ENCODE results near the gene ELAVL1. TPM values are rescaled to one million over a fixed set of nuclear protein-coding genes. Genes with fewer than 3 reads are reported as not detected.

ELAVL1 gene
- total and polyA plus RNA-seq, 2 of the 13 experiments (the other 11 are each of a cell fraction or from before 2014, with no cell fraction given), result 27.9 to 38.4 TPM

- no peak for TF ChIP-seq CCDC6 (CRISPR knock-in tag; IDR thresholded peaks at IDR 0.05)
- TF ChIP-seq ZFP36 (IDR thresholded peaks at IDR 0.05; ENCODE audit: borderline replicate concordance, low read depth, low read length, partially characterized antibody), result no peak
- no peak for TF ChIP-seq ZSCAN25 (CRISPR knock-in tag; IDR thresholded peaks at IDR 0.05)
These were observed 24.8 kb downstream of the ELAVL1 start (continued) for GRCh38 chr19:7980635-7981121.

- H3K4me1 ChIP-seq (ENCODE audit: insufficient read depth, low read length), result no peaks in the 10 kb centered on the region
- H3K27me3 ChIP-seq (ENCODE audit: control insufficient read depth in 1 of 2, insufficient read depth in 2 of 2, low read length in 2 of 2), result no peaks in the 10 kb centered on the region
- H3K27ac ChIP-seq (ENCODE audit: extremely low read length, insufficient read depth, low read length), result no peak overlapping the region
- intact Hi-C loops (cut with micrococcal nuclease; ENCODE audit: unreplicated experiment), result no loop called here
- no peak overlapping the region for H3K4me2 ChIP-seq (ENCODE audit: low read depth, low read length)
- no peak for FAIRE-seq
- ChIA-PET CTCF (ENCODE audit: low intra/inter-chr PET ratio, low total read pairs) (no interaction called here), POLR2A (no interaction called here)
- no peak; the same call in 2 of the 3 replicates for ATAC-seq
- no peak overlapping the region for H3K4me3 ChIP-seq (replicated peaks in 1 of 3; ENCODE audit: insufficient read depth in 1 of 3, low read depth in 2 of 3, low read length in 3 of 3)
- WGBS (ENCODE audit: low lambda C conversion rate), result 90% methylated on average over 13 of the region's 13 CpGs
- H4K20me1 ChIP-seq (ENCODE audit: insufficient read depth, low read length), result peaks cover 4% of the 10 kb centered on the region; the same call in 1 of the 2 replicates
- H3K9ac ChIP-seq (ENCODE audit: insufficient read depth, low read depth, low read length), result no peak overlapping the region
- no peak for DNase-seq (ENCODE audit: low spot score)
- BruUV-seq (replicated peaks), result no TSS peak
- peaks cover 44 to 88% of the 10 kb centered on the region in 2 experiments for H3K36me3 ChIP-seq (replicated peaks in 1 of 2; ENCODE audit: control insufficient read depth in 1 of 2, insufficient read depth in 2 of 2, low read length in 2 of 2)
- peaks cover 6% of the 10 kb centered on the region for H3K79me2 ChIP-seq (ENCODE audit: insufficient read depth, low read length)
- TF ChIP-seq ZNF749 (CRISPR knock-in tag; IDR thresholded peaks at IDR 0.05; ENCODE audit: borderline replicate concordance) (no peak), ZC3H4 (CRISPR knock-in tag; IDR thresholded peaks at IDR 0.05; ENCODE audit: borderline replicate concordance) (no peak)
- no peaks in the 10 kb centered on the region for H3K9me3 ChIP-seq (ENCODE audit: low read length)
- in situ Hi-C loops (cut with HindIII; ENCODE audit: extremely low pct_ligation_motif_present, low pct_unique_long_range_greater_than_20kb), result no loop called here
- H2AFZ ChIP-seq (ENCODE audit: low read length), result no peak overlapping the region
These were observed 25.3 kb downstream of the ELAVL1 start for GRCh38 chr19:7980168-7980567.

GRCh38 chr19:7979559-7979958 is 25.9 kb downstream of the ELAVL1 start:
- no peak overlapping the region for H3K4me2 ChIP-seq (ENCODE audit: low read depth, low read length)
- no CpG with 5 or more reads among the region's 8 CpGs for WGBS (ENCODE audit: low lambda C conversion rate)
- H3K9ac ChIP-seq (ENCODE audit: insufficient read depth, low read depth, low read length), result no peak overlapping the region
- peaks cover 4% of the 10 kb centered on the region; the same call in 1 of the 2 replicates for H4K20me1 ChIP-seq (ENCODE audit: insufficient read depth, low read length)
- no peaks in the 10 kb centered on the region for H3K4me1 ChIP-seq (ENCODE audit: insufficient read depth, low read length)
- no TSS peak for BruUV-seq (replicated peaks)
- DNase-seq (ENCODE audit: low spot score), result no peak
- H3K79me2 ChIP-seq (ENCODE audit: insufficient read depth, low read length), result peaks cover 4% of the 10 kb centered on the region
- peaks cover 47 to 92% of the 10 kb centered on the region in 2 experiments for H3K36me3 ChIP-seq (replicated peaks in 1 of 2; ENCODE audit: control insufficient read depth in 1 of 2, insufficient read depth in 2 of 2, low read length in 2 of 2)
- no peak overlapping the region for H3K27ac ChIP-seq (ENCODE audit: extremely low read length, insufficient read depth, low read length)
- H2AFZ ChIP-seq (ENCODE audit: low read length), result no peak overlapping the region
- no peak for ATAC-seq
- FAIRE-seq, result no peak
- no peaks in the 10 kb centered on the region for H3K9me3 ChIP-seq (ENCODE audit: low read length)
- in situ Hi-C loops (cut with HindIII; ENCODE audit: extremely low pct_ligation_motif_present, low pct_unique_long_range_greater_than_20kb), result no loop called here
- H3K27me3 ChIP-seq (ENCODE audit: control insufficient read depth in 1 of 2, insufficient read depth in 2 of 2, low read length in 2 of 2), result no peaks in the 10 kb centered on the region
- POLR2A ChIA-PET, result no interaction called here
- intact Hi-C loops (cut with micrococcal nuclease; ENCODE audit: unreplicated experiment), result no loop called here
- CTCF ChIA-PET (ENCODE audit: low intra/inter-chr PET ratio, low total read pairs), result no interaction called here
- H3K4me3 ChIP-seq (replicated peaks in 1 of 3; ENCODE audit: insufficient read depth in 1 of 3, low read depth in 2 of 3, low read length in 3 of 3), result no peak overlapping the region
- TF ChIP-seq SP2 (CRISPR knock-in tag; IDR thresholded peaks at IDR 0.05), result no peak
- peak; percentile 19 for TF ChIP-seq AGO2 (optimal IDR thresholded peaks at IDR 0.05; ENCODE audit: low read depth, low read length)
- no peak for TF ChIP-seq MYC (CRISPR knock-in tag; IDR thresholded peaks at IDR 0.05; ENCODE audit: borderline replicate concordance)
- no peak for TF ChIP-seq ZNF569 (CRISPR knock-in tag; IDR thresholded peaks at IDR 0.05; ENCODE audit: borderline replicate concordance)
- TF ChIP-seq GFI1 (CRISPR knock-in tag; IDR thresholded peaks at IDR 0.05; ENCODE audit: borderline replicate concordance), result no peak
- TF ChIP-seq HOXA3 (CRISPR knock-in tag; IDR thresholded peaks at IDR 0.05), result no peak
- TF ChIP-seq MAX (IDR thresholded peaks at IDR 0.05), result no peak
- peak in 1 of 2 experiments; percentile 19; a peak in 1 of 4 replicates for TF ChIP-seq POLR2A (IDR thresholded peaks at IDR 0.05; ENCODE audit: insufficient read depth in 1 of 2, low read depth in 2 of 2, low read length in 2 of 2)
- TF ChIP-seq PRDM15 (CRISPR knock-in tag; IDR thresholded peaks at IDR 0.05), result no peak
- no peak for TF ChIP-seq ZBTB21 (CRISPR knock-in tag; IDR thresholded peaks at IDR 0.05)
